ENCODE results near the gene SOHLH1.

The SOHLH1 gene

GRCh38 chr9:135701959-135702721, 2.9 kb upstream of the SOHLH1 start, which contains the start of gene KCNT1:
Gene KCNT1 (plus strand): TSS chr9:135702185. CDS start chr9:135702259, 74 bp downstream.
- no peak for DNase-seq

DNA sequence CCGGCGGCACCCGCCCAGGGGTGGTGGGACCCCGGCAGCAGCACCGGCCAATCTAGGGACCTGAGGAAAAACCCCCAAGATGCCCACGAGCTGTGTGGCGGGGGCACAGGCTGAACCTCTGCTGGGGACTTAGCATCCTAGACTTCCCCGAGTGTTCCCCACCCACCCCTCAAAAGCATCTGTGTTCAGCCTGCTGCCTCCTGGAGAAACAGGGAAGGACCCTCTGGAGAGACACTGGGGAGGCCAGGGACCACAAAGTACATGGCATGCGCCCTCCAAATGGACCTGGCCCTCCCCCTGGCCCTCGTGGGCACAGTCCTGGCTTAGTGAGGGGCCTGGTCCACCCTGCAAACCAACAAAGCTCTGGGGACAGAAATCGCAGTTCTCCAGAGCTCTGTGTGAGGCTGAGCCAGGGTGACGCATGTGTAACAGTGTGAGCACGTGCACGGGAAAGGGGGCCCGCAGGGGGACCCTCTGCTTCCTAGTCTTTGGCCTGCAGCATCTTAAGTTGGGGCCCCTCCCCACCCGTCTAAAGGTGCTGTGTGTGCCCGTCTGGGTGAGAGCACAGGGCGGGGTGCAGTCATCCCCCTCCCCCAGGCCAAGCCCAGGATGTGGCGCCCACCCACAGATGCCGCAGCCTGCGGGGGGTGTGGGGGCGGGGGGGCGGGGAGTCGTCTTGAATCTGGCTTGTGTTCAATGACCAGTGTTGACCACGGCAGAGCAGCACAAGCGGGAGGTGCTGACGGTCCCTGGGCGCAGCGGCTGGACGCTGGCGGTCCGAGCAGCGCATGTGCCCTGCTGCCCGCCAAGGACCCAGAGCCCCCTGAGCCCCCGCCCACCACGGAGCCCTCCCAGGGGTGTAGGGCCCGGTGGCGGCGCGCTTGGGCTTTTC, 2.0 kb upstream of the SOHLH1 start:
- no peak for DNase-seq

DNA sequence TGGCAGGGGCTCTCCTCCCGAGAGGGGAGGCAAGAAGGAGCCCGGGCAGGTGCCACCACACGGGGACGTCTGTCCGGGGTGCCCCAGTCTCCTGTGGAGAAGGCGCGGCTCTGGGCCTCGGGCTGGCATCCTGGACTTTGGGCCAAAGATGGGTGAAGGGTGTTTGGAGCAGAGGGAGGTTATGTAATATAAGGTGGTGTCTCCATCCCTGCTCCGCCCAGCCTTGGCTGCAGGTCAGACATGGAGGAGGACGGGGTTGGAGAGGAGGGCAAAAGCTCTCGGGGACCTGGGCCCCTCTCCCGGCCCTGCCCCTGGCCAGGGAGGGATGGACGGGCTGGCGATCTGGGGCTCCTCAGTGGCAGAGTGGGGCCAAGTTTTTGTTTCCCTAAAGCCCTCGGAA, 1.2 kb upstream of the SOHLH1 start:
- no peak for DNase-seq

GRCh38 chr9:135698767-135699166, 514 bp downstream of the SOHLH1 start:
- no peak for DNase-seq

DNA sequence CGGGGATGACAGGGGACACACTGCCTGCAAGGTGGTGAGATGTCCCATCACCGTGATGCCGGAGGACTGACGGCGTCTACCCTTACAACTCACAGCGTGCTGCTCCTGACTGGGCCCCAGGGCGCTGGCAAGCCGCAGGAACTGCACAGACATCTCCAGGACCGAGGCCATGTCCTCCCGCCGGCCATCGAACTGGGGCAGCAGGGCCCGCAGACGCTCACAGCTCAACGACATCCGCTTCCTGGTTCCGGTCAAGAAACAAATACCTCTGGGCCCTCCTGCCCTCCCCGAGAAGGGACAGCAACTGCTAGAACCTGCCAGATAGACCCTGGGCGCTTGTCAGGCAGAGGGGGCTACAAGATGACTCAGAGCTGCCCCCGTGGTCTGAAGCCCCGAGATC, 1.0 kb downstream of the SOHLH1 start:
- DNase-seq = no peak

DNA sequence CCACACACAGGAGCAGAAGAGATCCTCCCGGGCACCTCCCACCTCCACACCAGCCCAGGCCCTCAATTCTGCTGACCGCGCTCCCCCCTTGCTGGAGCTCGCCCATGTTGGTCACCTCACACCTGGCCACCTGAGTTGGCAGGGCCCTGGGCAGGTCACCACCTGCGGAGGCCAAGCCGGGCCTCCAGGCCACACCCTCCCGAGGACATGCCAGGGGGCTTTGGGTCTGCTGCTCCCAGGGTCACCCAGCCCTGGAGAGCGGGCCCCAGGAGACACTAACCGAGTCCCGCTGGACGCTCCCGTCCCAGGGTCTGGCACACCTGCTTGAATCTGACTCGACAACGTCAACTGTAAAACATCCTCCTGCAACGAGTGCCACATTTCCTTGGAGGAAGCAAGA, 2.1 kb downstream of the SOHLH1 start:
- no peak for DNase-seq

DNA sequence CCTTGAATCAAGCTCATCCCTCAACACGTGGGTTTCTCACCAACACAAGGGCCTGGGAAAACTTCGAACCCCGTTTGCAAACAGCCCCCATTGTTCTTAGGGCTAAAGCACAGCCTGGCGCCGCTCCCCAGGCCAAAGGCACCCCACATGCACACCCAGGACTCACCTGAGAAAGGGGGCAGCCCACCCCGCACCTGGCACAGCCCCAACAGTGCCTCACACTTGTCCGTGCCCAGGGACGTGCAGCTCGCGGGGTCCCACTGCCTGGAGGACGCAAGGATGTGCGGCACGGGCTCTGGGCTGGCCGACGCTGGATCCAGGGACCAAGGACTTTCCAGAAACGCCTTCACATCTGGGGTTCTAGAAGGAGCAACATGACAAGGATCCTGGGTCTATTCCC, 2.8 kb downstream of the SOHLH1 start:
- DNase-seq = no peak

GRCh38 chr9:135695642-135696041, 3.6 kb downstream of the SOHLH1 start:
- DNase-seq = no peak

GRCh38 chr9:135695036-135695435, 4.2 kb downstream of the SOHLH1 start:
- DNase-seq = no peak

- no peak for DNase-seq
Observed at GRCh38 chr9:135694414-135694813, 4.9 kb downstream of the SOHLH1 start.

- no peak for DNase-seq
Observed at GRCh38 chr9:135693771-135694170, 5.5 kb downstream of the SOHLH1 start.

- no peak for DNase-seq
Observed at GRCh38 chr9:135693265-135693664, 6.0 kb downstream of the SOHLH1 start.

DNA sequence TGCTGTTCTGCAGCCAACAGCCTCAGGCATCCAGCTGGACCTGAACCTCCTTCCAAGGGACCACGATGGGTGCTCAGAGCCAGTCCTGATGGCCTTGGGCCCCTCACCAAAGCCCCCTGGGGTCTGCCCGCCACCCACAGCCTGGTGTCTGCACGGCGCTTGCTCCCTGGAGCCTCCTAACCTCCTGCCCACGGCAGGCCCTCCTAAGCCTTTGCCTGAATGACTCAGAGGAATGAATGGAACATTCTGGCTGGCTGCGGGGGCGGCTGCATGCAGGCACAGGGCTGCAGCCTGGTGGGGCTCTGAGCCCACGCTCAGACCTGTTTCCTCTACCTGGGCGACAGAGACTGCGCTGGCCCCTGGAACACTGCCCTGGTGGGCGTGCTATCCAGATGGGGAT, 6.9 kb downstream of the SOHLH1 start:
- DNase-seq = no peak

DNA sequence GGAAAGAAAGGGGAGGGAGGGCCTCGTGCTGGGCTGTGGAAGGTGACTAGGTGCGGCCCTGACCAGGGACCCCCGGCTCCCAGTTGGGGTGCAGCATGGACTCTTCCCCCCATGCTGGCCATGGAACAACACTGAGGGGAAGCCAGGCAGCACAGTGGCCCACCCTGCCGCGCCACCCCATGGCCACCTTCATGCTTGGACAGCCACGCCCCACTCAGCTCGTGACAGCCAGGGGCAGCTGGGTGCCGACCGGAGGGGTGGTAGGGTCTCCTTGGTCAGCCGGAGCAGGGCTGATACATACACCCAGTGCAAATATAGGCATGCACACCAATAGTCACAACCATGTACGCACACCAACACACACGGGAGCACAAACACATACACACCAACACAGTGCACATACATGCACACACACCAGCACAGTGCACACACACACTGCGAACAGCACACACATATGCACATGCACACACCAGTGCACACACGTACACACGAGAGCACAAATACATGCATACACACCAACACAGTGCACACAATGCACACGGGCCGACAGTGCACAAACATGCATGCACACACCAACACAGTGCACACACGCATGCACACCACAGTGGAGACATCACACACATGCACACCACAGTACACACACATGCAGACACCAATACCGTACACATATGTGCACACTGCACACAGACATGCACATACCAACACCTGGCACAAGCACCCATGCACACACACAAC, 8.3 kb downstream of the SOHLH1 start:
- DNase-seq = no peak

GRCh38 chr9:135689011-135689410, 10.3 kb downstream of the SOHLH1 start:
- no peak for DNase-seq

DNA sequence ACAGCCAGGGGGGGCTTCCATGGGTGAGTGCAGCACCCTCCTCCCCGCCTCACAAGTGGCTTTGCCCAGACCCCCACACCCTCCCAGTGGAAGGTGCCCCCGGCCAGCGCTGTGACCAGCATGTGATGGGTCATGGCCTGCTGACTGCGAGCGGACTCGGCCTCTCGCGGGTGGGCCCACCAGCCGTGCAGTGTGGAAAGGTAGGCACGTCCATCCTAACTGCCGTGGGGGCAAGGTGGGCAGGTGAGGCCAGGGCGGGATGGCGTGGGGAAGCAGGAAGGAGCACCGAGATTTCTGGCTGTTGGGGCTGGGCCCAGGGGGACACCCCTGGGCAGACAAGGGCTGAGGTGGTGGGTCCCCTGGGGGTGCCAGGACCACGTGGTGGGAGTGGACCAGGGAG, 12.1 kb downstream of the SOHLH1 start:
- DNase-seq = no peak

GRCh38 chr9:135684691-135685090, 14.6 kb downstream of the SOHLH1 start:
- DNase-seq = no peak

DNA sequence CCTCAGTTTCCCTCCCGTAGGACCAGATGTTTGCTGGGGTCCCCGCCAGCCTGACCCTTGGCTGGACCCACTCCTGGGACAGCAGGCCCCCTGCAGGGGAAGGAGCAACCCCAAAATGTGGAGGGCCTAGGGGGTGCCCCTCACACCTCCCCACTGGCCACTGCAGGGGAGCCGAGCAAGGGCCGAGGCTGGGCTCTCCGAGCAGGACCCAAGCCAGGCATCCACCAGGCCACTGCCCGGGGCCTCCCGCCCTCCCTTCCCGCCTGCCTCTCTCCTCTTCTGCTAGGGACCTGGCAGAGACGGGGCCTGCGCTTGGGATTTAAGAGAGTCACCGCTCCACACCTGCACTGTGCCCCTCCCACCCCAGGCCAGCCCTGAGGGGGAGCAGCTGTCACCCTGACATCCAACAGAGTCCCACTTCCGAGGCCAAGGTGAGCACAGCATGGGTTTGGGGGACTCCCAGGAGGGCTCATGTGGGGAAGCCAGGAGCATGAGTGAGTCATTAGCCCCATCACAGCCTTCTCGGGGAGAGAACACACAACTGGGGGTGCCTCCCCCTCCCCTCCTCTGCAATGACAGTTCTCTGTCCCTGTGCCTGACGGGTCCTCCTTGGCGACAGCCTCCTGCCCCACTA, 15.8 kb downstream of the SOHLH1 start:
- DNase-seq = no peak

DNA sequence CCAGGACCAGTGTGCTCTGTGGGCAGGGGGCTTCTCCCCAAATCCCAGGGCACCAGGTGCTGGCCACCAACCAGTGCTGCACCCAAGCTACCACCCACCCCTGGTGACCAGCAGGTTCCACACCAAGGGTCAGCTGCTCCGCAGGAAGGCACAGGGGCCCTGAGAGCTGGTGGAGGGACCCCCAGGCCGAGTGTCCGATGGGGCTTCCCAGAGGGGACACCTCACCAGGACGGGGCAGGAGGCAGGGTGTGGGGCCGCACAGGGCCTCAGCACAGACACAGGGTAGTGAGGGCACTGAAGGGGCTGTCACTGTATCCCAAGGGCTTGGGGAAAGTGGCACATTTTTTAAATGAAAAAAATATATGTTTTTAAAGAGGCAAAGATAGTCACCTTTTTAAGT, 18.1 kb downstream of the SOHLH1 start:
- no peak for DNase-seq

DNA sequence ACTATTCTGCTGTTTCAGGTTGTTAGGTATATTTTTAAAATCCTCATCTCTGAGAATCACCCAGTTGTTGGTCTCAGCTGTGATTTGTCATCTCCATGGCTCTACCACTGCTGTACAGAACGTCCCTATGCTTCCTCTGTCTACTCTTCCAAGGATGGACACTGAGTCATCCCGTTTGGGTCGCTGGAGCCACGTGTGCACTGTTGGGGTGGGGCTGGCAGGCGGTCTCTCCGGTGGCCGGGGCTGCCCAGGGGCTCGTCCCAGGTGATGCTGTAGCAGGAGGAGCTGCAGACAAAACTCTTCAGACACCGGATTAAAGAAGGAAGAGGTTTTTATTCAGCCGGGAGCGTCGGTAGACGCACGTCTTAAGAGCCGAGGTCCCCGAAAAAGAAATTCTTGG, 19.2 kb downstream of the SOHLH1 start:
- no peak for DNase-seq

- DNase-seq = no peak
Observed at GRCh38 chr9:135678236-135679017, 20.9 kb downstream of the SOHLH1 start.

DNA sequence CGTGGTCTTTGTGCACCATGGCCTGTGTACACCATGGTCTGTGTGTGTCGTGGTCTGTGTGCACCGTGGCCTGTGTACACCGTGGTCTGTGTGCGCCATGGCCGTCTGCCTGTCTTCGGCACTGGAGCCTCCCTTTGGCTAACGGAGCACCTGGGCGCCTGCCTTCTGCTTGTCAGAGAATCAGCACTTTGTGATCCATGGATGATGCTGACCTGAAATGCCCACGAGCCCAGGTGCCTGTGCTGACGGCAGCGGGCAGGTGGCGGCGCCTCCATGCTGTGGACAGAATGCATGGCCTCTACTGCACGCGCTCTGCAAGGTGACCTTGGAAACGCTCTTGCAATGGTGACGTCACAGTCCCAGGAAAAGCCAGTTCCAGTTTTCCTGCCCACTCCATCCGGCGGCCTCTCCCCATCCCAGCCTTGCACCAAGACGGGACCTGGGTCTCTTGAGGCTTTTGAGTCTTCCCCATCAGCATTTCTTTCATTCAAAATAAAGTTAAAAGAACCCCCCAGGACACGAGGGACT, 21.6 kb downstream of the SOHLH1 start:
- DNase-seq = no peak
